NCI-H187 treated with DMSO at 0.1 percent for 48 hours (cell line): ENCODE data around the gene SLCO2A1.

ENCODE experiments used
- DNase-seq: peaks from one replicate; lab custom pipeline; 2025; lab: John Stamatoyannopoulos, UW

SLCO2A1 gene

DNA sequence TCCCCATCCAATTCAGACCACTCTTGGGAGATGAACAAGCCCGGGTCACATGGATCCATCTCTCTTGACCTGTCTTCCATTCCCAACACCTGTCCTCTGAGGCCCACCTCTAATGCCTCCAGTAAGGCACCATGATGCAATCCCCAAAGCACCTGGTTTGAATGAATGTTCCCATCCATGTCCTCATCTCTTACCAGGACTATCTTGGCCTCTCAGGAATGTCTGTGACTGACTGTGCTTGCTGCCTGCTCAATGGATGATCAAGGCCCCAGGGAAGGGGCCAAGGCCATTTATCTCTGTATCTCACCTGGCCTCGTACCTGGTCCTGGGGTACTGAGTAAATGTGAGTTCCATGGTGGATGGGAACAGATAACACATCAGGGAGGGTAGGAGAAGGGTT, 49.7 kb downstream of the SLCO2A1 start:
- no peak for DNase-seq

DNA sequence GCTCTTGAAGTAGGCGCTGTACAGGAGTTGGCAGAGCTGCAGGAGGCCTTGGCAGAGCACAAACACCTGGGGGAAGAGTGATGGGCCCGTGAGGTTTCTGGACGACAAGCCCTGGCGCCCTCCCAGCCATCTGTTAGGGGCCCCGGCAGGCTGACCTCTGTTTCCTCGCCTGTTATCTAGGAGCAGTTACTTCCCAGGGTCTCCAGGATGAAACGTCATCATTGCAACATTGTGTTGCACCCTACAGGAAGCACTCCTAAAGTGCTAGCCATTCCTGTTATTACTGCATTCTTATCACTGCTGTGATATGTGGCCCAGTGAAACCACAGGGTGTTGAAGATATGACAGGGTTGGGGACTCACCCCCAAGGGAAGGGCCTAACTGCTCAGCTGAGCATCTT, 50.2 kb downstream of the SLCO2A1 start:
- no peak for DNase-seq

DNA sequence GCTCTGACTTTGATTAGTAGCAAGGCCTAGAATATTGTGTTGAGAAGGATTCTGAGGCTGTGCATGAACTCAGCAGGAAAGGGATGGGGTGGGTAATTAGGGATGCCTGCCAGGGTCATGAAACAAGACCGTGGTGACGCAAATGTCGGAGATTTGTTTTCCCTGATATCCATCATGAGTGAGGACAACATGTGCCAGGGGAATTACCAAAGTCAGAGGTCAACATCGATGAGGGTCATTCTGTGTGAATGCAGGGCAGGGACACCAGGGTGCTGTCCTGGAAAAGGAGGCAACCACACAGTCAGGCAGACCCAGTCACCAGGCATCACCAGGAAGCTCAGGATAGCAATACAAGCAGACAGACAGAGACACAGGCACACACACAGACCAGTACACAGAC, 52.2 kb downstream of the SLCO2A1 start:
- DNase-seq = no peak

DNA sequence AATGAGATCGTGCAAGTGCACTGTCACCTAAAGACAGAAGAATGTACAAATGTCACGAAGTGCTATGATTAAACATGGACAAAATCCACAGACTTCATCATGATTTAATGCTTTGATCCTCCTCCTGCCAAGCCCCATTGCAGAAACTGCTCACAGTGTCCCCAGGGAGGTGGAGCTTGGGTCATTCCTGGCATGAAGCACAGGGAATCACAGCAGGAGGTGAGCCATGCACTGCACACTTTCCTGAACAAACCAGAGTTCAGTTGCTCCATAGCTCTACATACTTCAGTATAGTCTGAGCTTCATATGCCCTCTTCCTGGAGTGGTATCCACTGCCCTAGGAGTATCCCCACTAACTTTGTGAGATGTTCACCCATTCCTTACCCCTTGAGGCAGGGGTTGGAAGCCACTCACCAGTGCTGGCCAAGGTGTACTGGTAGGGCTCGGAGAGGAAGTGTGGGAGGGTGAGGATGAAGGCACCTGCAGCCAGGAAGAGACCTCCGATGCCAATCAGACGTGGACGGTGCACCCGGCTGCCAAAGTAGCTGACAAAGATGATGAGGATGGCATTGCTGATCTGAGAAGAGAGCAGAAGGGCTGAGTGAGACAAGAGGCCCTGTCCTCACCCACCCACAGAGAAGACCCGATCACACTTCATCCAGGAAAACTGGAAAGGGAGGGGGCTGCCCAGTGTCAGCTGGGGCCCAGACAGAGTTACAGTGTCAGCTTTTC, 56.3 kb downstream of the SLCO2A1 start:
- DNase-seq = no peak

DNA sequence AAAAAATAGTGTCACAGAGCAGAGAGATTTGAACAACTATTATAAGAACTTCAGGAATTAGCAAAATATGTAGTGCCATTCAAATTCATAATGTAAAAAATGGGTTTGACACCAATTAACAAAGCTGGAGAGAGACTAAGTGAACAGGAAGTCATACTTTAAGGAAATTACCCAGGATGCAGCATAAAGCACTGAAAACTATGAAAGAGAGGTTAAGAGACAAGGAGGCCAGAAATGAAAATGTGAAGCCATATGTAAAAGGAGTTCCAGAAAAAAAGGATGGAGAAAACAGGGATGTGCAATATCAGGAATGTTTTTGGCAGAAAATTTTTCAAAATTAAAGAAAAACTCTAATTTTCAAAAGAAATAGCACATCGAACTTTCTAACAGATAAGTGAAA, 57.6 kb downstream of the SLCO2A1 start:
- DNase-seq = no peak

DNA sequence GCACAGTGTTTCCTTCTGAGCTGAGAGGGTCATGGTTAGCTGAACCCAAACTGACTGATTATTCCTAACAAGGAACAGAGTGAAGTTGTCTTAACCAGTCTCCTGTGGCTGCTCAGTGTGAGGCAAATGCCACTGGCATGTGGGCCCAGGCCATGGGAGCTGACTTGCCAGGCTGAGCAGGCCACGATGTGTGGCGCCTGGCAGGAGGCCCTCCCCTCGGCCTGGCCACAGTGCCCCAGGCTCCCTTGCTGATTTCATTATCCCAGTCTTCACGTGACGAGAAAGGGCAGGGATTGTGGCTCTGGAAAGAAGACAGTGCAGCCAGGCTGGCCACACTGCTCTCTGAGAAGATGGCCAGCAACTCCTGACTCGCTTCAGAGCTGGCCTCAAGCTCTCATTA, 58.8 kb downstream of the SLCO2A1 start:
- DNase-seq = no peak

DNA sequence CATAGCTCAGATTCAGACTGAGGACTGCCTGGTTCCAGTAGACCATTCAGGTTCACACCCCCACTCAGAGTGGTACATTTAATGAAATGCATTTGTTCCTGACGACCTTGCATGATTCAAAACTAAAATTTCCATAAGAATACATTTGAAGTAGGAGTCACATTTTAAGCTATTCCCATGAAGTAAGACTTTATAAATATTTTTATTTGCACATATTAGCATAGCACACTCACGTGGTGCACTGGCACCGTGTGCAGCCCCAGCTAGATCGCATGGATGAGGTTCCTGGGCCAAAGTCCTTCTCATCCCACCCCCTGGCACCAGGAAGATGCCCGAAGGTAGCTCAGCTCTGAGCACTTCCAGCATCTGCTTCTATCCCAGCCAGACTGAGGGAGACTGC, 59.4 kb downstream of the SLCO2A1 start:
- no peak for DNase-seq

DNA sequence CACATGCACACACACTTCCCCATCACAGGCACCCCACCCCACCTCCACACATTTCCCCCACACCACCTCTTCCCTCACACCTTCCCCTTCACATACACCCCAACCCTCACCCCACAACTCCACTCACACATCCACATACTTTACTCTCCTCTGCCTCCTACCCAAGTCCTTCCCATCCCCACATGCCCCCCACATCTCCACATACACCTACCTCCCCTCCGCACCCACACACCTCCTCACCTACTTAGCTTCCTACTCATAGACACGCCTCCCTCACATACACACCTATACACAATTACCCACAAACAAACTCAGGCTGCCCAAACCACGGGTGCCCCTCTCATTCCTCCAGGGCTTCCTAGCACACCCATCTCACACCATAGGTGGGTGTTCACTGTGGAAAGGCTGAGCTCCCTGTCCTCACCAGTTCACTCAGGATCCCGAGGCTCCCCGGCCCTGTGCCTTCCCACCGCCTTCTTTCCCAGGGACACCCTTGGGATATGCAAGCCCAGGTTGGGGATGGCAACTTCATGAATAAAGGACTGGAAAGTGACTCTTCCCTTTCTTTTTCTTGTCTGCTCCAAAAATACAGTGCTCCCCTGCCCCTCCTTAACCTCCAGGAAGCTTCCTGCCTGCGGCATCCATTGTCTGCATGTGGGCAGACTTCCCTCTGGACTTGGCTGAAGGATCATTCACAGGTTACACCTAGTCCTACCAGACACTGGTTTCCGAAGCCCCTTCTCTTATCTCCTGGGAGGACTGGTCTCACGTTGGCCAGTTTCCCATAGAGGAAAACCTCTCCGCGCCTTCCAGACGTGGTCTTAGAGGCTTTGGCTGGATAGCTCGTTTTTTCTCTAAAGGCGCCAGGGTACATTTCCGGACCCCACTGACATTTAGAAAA, 61.5 kb downstream of the SLCO2A1 start:
- DNase-seq = no peak

DNA sequence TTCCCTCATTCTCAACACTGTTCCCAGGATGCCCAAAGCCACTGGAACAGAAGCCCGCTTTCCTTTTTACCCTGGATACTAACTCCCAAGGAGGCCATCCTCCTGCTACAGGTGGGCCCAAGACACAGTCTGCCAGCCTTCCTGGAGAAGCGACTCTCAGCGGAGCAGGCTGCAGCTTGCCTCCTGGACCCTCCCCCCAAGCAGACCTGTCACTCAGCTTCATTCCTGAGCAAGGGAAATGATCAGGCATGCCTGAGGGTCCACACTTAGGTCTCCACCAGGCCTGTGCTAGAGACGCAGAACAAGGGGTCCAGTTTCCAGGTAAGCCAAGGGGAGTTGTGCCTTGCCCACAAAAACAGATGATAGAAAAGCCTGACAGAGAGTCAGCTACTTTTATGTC, 62.8 kb downstream of the SLCO2A1 start:
- DNase-seq = no peak

DNA sequence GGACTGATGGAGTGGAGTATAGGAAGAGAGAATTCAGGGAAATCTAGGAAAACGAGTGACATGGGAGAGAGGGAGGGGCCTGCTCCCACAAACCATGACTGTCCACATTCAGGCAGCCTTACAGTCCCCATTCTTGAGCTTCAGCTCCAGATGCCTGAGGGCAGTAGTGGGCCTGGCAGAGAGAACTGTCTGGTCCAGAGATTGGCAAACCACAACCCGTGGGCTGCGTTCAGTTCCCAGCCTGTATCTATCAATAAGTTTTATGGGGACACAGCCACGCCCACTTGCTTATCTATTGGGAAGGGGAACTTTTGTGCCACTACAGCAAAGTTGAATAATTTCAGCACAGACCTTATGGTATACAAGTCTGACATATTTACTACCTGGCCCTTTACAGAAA, 63.8 kb downstream of the SLCO2A1 start:
- no peak for DNase-seq

DNA sequence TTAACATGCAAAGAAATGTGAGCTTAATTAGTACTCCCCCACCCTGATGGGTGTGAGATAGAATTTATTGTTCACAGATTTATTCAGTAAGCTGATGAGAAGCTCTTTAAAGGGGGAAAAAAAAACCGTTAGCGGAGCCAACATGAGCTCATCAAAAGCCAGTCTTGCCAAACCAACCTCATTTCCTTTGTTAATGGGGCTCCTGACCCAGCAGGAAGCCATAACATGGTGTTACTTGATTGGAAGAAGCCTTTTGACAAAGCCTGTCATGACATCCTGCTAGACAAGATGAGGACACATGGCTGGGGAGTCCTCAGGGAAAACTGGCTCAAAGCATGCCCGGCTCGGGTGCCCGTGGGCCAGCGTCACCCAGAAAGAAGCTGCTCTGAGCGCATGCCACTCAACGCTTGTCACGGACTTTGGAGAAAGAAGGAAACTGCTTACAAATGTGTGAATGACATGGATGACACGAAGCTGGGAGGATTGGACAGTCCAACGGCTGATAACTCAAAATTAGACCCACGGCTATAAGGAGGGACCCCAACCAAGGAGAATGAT, 64.6 kb downstream of the SLCO2A1 start:
- no peak for DNase-seq

DNA sequence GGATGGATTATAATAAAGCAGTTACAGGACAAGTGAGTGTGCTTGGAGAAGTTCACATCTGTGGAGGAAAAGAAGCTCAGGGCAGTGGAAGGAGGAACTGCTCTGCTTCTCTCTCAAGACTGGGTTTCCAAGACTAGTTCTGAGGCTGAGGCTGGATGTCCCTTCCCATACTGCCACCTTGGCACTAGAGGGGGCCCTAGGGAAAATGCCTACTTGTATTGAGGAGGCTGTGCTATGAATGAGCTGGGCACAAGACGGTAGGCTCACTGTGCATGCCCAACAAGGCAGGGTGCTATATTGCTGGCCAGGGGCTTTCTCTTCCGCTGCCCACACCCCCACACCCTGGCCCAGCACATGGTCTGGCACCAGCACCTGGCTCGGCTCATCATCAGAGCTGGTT, 65.2 kb downstream of the SLCO2A1 start:
- DNase-seq = no peak

DNA sequence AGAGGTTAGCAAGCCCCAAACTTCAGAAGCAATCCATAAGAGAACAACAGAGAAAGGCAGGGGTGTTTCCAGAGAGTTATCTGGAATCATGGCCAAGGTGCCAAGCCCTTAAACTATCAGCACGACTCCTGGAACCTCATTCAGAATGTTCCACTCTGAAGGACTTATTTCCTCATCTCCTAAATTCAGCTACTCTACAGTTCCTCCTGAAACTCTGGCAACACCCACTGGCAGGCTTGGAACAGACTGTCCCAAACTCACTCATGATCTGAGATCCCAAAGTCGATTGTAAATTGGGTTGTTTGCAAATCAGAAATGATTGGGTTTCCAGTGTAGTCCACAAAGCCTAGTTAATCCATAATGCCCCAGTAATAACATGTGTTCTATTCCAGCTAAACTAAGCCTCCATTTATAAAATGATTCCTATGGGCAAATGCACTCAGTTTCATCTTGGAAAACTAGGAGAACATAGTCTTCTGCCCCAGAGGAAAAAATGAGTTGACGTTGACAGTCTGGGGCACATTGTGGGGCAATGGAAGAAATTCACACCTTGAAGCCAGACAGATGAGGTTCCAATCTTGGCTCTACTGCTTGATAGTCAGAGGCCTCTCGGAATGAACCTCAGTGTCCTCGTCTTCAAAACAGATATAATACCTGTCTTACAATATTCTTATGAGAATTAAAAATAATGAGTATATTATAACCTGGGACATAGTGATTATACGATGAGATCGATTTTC, 65.9 kb downstream of the SLCO2A1 start:
- no peak for DNase-seq

DNA sequence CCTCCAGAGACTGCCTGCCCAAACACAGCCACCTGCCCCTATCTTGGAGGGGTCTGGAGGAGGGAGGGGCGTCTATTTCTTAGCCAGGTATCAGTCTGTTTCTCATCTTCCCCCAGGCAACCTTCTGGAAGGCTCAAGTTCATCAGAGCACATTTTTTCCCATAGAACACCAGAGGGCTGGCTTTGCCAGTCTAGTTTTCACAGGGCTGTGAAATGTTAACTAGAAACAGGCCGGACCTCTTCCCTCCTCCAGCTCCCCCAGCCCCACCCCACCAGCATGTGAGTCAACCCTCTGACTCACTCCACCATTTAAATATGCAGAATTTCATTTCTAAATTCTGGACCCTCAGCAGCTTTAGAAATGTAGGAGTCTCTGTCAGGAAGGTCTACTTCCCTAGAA, 66.9 kb downstream of the SLCO2A1 start:
- DNase-seq = no peak

DNA sequence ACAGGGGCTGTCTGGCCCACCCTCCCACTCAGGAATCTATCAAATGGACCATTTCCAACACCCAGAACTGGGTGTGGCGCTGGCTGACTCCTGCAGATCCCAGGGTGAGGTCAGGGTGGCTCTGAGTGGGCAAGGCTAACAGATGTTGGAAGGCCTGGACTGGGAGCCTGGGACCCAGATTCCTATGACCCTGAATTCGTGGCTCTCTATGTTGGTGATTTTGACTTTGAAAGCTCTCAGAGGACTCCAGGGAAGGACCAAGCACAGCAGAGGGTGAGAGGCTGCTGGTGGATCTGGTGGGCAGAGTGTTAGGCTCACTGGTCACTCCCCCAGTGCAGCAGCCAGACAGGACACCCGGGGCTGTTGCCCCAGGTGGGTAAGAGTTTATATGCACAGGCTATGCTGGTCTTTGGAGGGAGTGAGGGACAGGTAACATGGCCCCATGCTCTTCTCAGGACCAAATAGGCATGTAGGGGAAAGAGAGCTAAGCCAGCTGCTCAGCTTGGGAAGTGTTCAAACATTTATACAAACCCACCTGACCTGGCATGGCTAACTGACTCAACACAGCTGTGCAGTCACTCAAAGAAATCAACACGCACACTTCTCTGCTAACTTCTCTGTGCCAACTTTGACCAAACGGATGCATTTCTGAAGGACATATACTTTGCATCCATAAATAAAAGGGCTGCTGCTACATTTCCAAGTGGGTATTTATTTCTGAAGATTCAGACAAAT, 71.5 kb downstream of the SLCO2A1 start:
- no peak for DNase-seq

DNA sequence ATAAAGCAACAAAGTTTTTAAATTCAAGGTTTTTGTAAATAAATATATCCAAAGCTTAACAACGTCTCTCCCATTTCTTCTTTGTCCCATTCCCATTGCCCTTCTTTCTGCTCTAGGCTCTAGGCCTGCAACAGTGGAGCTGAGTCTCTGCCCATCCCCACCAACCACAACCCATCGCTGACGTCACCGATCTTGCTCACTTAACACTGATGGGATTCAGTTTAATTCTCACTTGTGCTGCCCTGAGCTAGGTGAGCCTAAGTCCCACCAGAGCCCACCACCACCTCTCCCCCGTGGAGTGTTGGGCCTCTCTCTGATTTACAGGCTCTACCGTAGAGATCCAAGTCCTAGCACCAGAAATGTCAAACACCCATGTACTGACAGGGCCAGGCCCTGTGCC, 72.7 kb downstream of the SLCO2A1 start:
- no peak for DNase-seq

DNA sequence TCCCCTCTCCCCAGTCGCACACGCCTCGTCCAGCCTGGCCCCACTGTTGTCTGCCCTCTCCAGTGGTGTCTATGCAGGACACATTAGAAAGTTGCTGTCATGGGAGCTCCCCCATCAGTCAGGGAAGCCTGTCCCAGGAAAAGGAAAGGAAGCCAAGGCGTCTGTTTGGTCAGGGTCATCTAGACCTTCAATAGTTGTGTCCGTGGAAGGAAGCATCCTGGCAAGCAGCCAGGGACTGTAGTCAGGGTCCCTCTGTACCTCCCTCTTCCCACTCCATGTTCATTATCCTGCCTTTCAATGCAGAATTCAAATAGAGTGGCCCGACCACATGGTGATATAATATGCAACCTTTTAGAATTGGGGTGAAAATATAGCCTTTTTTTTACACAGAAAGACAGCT, 73.4 kb downstream of the SLCO2A1 start:
- no peak for DNase-seq

DNA sequence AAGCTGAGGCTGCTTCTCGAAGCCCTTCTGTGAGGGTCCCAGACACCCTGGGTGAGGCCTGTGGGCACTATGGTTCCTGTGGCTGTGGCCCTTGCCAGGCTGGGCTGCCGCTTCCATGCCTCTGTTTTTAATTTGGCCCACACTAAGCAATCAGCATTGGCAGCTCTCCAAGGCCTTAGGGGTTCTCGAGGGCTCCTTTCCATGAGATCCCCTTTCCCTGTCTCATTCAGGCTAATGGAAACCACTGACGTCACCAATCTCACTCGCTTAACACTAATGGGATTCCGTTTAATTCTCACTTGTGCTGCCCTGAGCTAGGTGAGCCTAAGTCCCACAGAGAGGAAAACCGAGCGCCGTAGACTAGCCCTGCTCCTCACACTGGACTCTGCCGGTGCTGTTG, 73.8 kb downstream of the SLCO2A1 start:
- no peak for DNase-seq

DNA sequence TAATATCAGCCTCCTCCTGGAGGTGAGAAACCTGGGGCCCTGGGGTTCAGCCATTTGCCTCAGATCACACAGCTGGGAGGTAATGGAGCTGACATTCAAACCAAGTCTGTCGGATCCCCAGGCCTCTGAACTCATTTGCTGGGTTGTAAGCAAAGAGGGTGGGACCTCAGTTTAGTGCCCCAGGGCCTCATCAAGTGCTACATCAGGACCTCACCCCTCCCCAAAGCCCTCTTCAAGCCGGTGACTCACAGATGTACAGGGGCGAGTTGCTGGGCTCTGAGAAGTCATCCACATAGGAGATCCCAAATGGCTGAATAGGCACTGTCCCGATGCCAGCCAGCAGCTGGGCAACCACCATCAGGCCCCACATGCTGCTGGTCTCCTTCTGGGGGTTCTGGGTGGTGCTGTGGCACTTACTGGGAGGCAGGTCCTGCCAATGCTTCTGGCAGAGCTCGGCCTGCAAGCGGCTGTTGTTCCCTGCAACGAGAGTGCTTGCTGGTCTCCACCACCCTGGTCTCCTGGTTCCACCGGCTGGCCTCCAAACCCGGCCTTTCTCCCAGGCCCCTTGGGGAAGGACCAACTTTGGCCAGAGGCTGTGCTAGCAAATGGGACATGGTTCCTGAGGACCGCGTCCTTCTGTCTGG, 74.9 kb downstream of the SLCO2A1 start:
- DNase-seq = no peak

DNA sequence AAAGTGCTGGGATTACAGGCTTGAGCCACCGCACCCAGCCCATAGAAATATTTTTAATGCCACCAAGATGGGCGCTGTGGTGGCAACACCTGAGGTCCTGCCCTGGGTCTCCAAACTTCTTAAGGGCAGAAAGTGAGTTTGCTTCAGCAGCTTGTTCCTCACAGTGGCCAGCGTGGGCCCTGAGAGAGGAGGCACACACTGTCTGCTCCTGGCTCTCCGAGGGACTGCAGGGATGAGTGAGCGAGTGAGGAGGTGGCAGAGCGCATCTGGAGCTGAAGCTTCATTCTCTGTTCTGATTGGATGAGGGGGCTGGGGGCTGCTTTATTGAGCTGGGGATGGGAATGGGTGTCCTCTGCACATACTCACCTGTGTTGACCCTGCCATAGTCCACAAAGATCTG, 76.4 kb downstream of the SLCO2A1 start:
- DNase-seq = no peak

DNA sequence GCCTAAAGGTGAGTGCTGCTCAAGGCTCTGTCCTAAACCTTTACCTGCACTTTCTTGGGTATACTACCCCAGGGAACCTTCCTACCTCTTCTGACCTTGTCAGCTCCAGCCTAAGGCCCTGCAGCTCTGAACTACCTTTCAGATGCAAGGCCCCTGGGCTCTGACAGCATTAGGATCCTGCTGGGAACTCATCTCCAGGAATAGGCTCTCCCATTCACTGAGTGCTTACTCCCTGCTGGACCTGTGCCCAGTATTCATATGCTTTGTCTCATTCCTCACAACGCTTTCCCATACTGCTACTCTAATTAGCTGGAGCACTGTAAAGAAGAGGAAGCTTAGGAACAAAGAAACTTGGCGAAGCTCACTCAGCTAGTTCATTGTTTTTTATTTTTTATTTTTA, 80.3 kb downstream of the SLCO2A1 start:
- DNase-seq = no peak
